Activated naive CD8-positive, alpha-beta T cell treated with anti-CD3 and anti-CD28 coated beads, Interleukin-2, amount 50 U/mL, for 24 hours (primary cell): ENCODE measurements around the gene CYP11A1.
A peak's percentile ranks its signal among the peaks of the same experiment; 100 is the strongest.

Source experiments
- ATAC-seq: fragments of 150-1000 bp; cut with Tn5 transposase; one replicate; pipeline ENCODE4 v1.10.0; 2021
- DNase-seq: peaks from one replicate; pipeline ENCODE4 v3.0.0; 2021
- H3K27ac Mint-ChIP-seq: one replicate; pipeline ENCODE4 v1.8.0; 2021; ENCODE audit warnings: mild to moderate bottlenecking, mixed read lengths
- H3K27me3 Mint-ChIP-seq: one replicate; pipeline ENCODE4 v1.8.0; 2021; ENCODE audit warnings: mixed read lengths
- H3K36me3 Mint-ChIP-seq: one replicate; pipeline ENCODE4 v1.8.0; 2021; ENCODE audit warnings: low read depth, mixed read lengths
- H3K4me1 Mint-ChIP-seq: one replicate; pipeline ENCODE4 v1.8.0; 2021; ENCODE audit warnings: mixed read lengths
- H3K4me3 Mint-ChIP-seq: one replicate; pipeline ENCODE4 v1.8.0; 2021; ENCODE audit warnings: mild to moderate bottlenecking, moderate library complexity, mixed read lengths
- H3K9me3 Mint-ChIP-seq: one replicate; pipeline ENCODE4 v1.8.0; 2021; ENCODE audit warnings: mixed read lengths

CYP11A1 gene

DNA sequence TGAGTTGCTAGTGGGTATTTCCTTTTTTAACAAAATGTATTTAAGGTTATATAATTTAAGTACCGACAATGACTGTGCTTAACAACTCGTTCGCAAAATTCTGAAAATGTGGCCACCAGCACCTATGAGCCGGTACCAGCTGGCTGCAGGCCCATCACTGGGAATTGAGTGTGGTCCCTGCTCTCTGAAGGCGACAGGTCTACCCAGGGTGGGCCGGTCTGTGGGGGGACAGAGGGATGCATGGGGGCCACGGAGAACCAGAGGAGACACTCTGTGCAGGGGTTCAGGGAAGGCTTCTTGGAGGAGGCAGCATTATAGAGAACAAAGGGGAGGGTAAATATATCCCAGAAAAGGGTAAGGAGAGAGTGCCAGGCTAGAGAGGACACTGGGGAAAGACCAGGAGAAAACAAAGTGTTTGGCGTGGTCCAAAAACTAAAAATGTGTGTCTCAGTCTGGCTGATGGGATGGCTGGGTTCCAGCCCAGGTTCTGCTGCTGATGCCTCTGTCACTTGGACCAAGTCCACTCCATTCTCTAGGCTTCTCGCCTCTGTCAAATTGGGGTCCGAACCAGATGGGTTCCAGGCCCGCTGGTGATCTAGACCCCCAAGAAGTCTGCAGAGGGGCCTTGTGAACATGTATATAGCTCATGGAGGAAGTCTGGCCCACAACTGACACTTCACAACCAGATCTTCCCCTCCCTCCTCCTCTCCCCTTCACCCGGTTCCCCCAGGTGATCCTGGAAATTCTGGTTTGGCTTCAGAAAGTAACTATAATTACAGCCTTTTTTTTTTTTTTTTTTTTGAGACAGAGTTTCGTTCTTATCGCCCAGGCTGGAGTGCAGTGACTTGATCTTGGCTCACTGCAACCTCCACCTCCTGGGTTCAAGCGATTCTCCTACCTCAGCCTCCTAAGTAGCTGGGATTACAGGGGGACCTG lies 10.7 kb upstream of the CYP11A1 start:
- Mint-ChIP-seq H3K27ac (peak overlapping the region; percentile 82), H3K9me3 (no peaks in the 10 kb centered on the region), H3K4me1 (peaks cover 91% of the 10 kb centered on the region), H3K27me3 (no peaks in the 10 kb centered on the region), H3K36me3 (no peaks in the 10 kb centered on the region), H3K4me3 (peak overlapping the region; percentile 31)
- DNase-seq (no peak), ATAC-seq (no peak)

DNA sequence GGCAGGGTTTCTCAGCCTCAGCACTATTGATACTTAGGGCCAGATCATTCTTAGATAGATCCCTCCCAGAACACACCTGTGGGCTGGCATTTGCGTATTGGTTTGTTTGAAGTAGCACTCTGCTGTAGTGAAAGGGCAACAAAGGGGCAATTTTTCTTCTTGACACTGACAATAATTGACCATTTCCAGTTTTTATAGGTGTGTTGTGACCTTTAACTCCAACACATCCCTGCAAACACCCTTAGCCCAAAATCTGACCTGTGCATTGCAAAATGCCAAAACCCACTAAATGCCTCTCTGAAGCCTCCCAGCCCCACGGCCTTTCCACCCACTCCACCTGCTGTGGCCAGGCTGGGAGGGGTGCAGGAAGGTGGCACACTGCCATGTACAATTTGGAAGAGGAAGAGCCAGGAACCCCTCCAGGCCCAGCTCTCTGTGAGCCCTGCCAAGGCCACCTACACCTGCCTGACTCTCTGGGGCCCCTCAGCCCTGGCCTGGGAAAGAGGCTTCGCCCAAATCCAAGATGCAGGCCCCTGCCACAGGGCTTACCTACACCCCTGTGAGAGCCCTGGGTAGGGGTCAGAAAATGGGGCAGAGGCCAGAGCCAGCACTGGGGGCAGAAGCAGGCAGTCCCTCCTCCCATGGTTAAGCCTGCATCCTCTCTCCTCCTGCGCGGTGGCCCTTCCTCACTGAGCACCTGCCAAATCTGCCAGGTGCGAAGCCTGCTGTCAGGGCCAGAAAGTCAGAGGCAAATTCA lies 9.6 kb upstream of the CYP11A1 start:
- Mint-ChIP-seq H3K4me1 (peaks cover 80% of the 10 kb centered on the region), H3K36me3 (no peaks in the 10 kb centered on the region), H3K27me3 (no peaks in the 10 kb centered on the region), H3K4me3 (no peak overlapping the region), H3K27ac (peak overlapping the region; percentile 41), H3K9me3 (no peaks in the 10 kb centered on the region)
- ATAC-seq (no peak), DNase-seq (no peak)

DNA sequence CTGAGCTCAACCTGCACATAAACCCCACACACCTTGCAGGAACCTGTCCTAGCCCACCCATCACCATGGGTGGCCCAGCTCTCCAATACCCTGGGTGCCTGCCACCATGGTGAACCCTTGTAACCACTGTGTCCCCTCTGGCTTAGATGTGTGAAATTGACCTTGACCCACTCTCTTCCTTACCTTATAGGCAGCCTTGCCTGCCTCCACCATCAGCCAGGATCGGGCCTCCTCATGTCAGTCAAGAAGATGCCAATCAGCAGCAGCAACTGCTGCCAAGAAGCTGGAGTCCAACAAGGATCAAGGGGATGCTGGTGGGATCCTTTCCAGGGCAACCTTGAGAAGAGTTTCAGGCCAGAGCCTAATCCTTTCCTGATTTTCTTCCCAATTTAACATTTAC lies 8.8 kb upstream of the CYP11A1 start:
- peaks cover 72% of the 10 kb centered on the region for H3K4me1 Mint-ChIP-seq
- no peak overlapping the region for H3K4me3 Mint-ChIP-seq
- H3K27ac Mint-ChIP-seq: peak overlapping the region; percentile 15

DNA sequence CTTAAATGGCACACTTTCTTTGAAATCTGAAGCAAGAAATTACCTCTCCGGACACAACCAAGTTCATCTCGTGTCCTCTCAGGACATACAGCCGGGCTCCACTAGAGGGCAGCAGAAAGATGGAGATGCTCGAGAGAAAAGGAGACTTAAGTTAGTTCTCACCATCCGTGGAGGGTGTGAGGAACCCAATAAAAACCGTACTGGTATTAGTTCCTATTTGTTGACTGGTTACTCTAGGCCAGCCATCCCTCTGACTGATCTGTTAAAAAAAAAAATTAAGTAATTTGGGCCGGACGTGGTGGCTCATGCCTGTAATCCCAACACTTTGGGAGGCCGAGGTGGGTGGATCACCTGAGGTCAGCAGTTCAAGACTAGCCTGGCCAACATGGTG lies 7.9 kb upstream of the CYP11A1 start:
- ATAC-seq: peak; percentile 21
- Mint-ChIP-seq H3K4me3 (peak overlapping the region; percentile 80), H3K27ac (peak overlapping the region; percentile 70), H3K27me3 (no peaks in the 10 kb centered on the region), H3K4me1 (peaks cover 63% of the 10 kb centered on the region), H3K9me3 (no peaks in the 10 kb centered on the region), H3K36me3 (no peaks in the 10 kb centered on the region)
- peak; percentile 88 for DNase-seq

More for the DNA sequence above, 8.8 kb upstream of the CYP11A1 start:
- Mint-ChIP-seq H3K27me3 (no peaks in the 10 kb centered on the region), H3K36me3 (no peaks in the 10 kb centered on the region), H3K9me3 (no peaks in the 10 kb centered on the region)
- no peak for DNase-seq
- no peak for ATAC-seq

DNA sequence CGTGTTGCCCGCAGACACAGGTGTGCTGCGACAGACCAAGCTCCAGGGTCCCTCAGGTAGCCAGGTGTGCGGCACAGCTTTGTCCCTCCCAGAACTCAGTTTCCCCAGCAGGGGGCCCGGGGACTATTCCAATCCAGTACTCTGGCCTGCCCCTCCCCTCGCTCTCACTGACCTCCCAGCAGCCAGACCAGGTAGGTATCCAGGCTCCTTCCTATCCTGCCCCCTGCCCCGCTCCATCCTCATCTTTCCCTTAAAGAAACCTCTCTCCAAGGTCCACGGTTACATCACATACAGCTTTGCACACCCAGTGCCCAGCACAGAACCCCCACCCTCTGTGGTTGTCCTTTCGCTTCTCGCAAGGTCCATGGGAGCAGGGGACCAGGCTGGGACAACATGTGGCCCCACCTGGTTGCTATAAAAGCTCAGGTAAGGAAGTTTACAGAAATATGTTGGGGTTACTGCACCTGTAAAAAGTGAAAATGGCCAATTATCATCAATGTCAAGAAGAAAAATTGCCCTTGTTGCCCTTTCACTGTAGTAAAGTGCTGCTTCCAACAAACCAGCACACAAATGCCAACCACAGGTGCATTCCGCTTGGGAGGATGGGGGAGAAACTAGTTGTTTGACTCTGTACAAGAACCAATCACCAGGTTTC lies 7.3 kb upstream of the CYP11A1 start:
- Mint-ChIP-seq H3K27me3 (no peaks in the 10 kb centered on the region), H3K4me1 (peaks cover 58% of the 10 kb centered on the region), H3K4me3 (peak overlapping the region; percentile 80), H3K36me3 (no peaks in the 10 kb centered on the region), H3K27ac (peak overlapping the region; percentile 77), H3K9me3 (no peaks in the 10 kb centered on the region)
- DNase-seq: no peak
- ATAC-seq: no peak

DNA sequence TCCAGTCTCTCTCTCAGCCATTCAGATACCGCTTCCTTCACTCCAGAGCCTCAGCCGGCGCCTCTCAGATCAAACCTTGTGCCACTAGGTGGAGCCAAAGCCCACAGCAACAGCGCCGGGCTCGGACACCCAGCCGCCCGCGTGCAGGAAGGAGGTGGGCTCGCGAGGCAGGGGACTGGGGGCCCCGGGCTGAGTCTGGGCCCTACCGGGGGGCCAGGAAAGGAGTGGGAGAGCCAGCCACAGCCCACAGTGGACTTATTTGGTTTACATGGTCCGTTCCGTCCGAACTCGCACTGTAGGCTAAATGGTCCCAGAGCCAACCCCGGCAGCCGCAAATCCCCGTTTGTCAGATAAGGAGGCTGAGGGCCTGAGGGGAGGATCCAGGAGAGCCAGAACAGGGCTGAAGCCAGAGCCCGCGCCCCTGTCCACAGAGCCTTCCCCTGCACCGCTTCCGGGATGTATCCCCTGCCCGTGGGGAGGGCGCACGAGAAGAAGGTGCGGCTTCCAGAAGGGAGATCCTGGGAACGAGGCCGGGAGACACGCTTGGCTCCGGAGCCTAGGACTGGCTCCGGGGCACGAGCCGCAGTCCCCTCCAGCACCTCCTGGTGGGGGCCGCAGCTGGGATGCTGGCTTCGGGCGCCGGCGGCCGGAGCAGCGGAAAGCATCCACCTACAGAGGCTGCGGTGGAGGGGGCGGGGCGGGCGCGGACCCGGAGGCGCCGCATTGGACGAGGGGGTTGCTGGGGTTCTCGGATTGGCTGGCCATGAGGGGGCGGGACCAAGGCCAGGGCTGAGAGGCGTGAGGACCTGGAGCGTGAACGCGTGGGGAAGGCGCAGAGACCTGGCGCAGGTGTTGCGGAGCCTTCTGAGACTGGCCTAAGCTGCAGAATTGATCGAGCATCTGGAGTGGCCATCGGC lies 6.5 kb upstream of the CYP11A1 start:
- DNase-seq (peak; percentile 94), ATAC-seq (peak; percentile 84)
- peak overlapping the region; percentile 77 for H3K27ac Mint-ChIP-seq
- H3K27me3 Mint-ChIP-seq: peaks cover 7% of the 10 kb centered on the region
- H3K4me3 Mint-ChIP-seq: peak overlapping the region; percentile 80
- no peaks in the 10 kb centered on the region for H3K36me3 Mint-ChIP-seq
- H3K4me1 Mint-ChIP-seq: peaks cover 51% of the 10 kb centered on the region
- no peaks in the 10 kb centered on the region for H3K9me3 Mint-ChIP-seq

DNA sequence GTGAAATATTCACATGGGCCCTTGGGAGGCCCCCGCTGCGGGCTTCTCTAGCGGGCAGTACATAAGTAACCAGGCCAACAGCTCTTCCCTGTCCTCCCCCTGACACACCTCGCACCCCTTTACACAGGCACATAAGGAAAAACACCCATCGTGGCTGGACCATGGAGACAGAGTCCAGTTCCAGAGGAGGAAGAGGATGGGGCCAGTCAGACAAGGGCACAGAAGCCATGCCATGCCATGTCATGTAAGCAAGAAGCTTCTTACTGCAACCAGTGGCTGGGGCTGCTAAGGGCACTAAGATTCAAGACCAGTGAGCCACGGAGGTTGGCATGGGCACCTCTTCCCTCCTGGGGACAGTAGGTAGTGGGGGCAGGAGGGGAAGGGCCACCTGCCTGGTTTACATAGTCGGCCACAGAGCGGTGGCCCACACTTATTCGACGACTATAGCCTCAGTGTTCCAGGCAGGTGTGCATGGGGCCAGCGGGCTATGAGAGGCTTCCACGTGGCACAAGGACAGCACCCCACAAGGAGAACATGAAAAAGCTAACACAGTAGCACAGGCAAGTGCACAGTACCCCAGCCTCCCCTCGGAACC lies 5.7 kb upstream of the CYP11A1 start:
- Mint-ChIP-seq H3K4me1 (peaks cover 42% of the 10 kb centered on the region), H3K36me3 (no peaks in the 10 kb centered on the region), H3K27me3 (peaks cover 14% of the 10 kb centered on the region), H3K9me3 (no peaks in the 10 kb centered on the region), H3K27ac (peak overlapping the region; percentile 77), H3K4me3 (peak overlapping the region; percentile 80)
- DNase-seq (no peak), ATAC-seq (no peak)

DNA sequence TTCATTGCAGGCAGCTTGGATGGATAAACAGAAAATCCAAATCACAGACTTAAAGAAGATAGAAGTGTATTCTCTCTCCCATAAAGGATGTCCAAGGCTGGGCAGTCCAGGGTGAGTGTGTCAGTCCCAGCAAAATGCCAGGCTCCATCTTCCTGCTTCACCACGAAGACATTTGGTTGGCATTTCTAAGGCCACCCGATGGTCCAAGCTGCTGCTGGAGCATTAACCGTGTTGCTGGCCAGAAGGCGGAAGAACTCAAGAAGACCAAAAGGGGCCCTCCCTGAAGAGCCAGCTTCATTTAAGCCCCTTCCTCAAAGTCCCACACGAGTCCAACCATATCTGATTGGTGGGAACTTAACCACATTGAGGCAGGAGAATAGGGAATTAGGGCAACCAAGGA lies 3.0 kb upstream of the CYP11A1 start:
- H3K36me3 Mint-ChIP-seq: no peaks in the 10 kb centered on the region
- peaks cover 17% of the 10 kb centered on the region for H3K4me1 Mint-ChIP-seq
- H3K27ac Mint-ChIP-seq: no peak overlapping the region
- ATAC-seq (no peak), DNase-seq (no peak)
- H3K9me3 Mint-ChIP-seq: no peaks in the 10 kb centered on the region
- peaks cover 33% of the 10 kb centered on the region for H3K27me3 Mint-ChIP-seq
- no peak overlapping the region for H3K4me3 Mint-ChIP-seq

DNA sequence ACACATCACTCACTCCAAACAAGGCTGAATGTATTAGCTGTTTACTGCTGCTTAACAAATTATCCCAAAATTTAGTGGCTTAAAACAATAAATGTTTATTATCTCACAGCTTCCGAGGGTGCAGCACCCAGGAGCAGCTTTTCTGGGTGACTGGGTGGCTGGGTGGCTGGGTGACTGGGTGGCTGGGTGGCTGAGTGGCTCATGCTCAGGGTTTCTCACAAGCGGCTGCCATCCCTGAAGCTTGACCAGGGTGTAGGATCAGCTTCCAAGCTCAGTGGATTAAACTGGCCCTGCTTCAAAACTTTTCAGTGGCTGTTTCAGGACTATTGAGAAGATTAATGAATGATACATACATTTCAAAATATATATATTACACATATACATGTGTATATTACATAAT lies 2.3 kb upstream of the CYP11A1 start:
- Mint-ChIP-seq H3K36me3 (no peaks in the 10 kb centered on the region), H3K9me3 (no peaks in the 10 kb centered on the region), H3K4me1 (peaks cover 14% of the 10 kb centered on the region), H3K4me3 (no peak overlapping the region), H3K27ac (peak overlapping the region; percentile 6), H3K27me3 (peaks cover 39% of the 10 kb centered on the region)
- no peak for DNase-seq
- no peak for ATAC-seq

DNA sequence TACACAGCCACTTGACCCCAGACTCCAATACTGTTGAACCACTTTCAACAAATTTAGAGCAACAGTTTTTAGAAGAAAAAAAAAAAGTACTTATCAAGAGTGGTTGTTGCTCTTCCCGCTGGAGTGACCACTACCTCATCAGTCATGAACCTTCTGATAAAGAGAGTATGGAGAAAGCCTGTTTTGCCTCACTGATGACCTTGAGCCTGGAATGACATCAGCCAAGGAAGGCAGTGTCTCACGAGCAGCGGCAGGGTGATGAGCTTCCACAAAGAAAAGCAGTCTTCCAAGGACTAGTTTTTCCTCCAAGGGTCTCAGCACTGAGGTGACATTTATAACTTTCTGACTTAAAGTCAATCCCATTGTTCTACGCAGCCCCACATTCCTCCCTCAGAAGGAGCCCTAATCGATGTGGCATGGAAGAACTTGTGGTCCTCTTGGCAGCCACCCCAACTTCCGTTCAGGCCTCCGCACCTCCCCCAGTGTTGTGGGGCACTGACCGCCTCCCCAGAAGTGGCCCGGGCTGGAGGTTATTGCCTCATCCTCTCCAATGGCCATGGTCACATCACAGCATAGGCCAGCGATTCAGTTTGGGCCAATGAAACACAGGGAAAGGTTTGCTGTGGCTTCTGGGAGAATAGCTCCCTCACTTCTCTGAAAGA lies 1.8 kb upstream of the CYP11A1 start:
- ATAC-seq (no peak), DNase-seq (no peak)
- Mint-ChIP-seq H3K27ac (no peak overlapping the region), H3K27me3 (peaks cover 44% of the 10 kb centered on the region), H3K4me3 (no peak overlapping the region), H3K36me3 (no peaks in the 10 kb centered on the region), H3K4me1 (peaks cover 9% of the 10 kb centered on the region), H3K9me3 (no peaks in the 10 kb centered on the region)

DNA sequence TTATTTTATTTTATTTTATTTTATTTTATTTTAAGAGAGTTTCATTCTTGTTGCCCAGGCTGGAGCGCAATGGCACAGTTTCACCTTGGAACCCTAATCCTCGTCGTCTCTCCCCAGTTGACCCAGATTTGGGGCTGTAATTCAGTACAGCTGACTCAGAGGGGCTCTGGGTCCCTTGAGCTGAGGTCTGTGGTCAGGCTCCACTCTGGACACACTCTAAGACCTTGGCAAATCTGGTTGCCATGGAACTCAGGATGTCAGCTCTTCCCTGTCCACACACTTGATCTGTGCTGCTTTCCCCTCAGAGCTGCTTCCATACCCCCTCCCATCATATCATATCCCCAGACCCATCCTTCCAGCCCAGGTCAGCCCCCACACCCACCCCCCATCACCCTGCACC lies 675 bp upstream of the CYP11A1 start:
- ATAC-seq (no peak), DNase-seq (no peak)
- Mint-ChIP-seq H3K4me3 (no peak overlapping the region), H3K27ac (no peak overlapping the region), H3K4me1 (peaks cover 6% of the 10 kb centered on the region), H3K36me3 (no peaks in the 10 kb centered on the region), H3K9me3 (no peaks in the 10 kb centered on the region), H3K27me3 (peaks cover 44% of the 10 kb centered on the region)

DNA sequence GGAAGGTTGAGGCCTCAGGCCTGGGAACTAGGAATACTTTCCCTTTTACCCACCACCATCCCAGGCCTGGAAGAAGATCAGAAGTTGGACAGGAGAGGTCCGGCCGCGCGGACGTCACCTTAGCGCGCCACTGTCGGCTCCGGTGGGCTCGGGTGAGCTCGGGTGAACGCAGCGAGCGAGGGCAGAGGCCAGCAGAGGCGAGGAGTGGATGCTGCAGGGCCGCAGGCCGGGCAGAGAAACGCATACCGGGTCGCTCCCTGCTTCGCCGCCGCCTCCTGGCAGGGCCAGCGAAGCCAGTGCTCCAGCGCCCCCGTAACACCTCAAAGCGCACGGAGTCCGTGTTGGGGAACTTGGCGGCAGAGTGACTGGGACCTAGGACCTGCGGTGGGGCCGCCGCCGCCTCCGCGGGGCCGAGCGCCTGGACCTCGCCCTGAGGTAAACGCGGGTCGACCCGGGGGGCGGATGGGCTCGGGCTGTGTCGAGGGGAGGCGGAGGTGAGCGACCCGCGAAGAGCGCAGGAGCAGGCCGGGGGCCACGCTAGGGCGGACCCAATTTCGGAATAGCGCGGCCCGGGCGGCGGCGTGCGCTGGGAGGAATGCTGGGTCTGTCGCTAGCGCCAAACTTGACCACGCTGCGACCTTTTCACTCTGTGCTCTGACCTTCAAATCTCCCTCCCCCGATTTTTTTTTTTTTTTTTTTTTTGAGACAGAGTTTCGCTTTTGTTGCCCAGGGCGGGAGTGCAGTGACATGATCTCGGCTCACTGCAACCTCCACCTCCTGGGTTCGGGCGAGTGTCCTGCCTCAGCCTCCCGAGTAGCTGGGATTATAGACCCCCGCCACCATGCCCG lies 1.6 kb downstream of the CYP11A1 start:
- peak overlapping the region; percentile 63 for H3K4me3 Mint-ChIP-seq
- H3K27me3 Mint-ChIP-seq: peaks cover 44% of the 10 kb centered on the region
- ATAC-seq: peak; percentile 84
- no peaks in the 10 kb centered on the region for H3K9me3 Mint-ChIP-seq
- DNase-seq: peak; percentile 44
- no peaks in the 10 kb centered on the region for H3K36me3 Mint-ChIP-seq
- peak overlapping the region; percentile 27 for H3K27ac Mint-ChIP-seq
- peaks cover 6% of the 10 kb centered on the region for H3K4me1 Mint-ChIP-seq
